K562 (cell line): ENCODE data around the gene LIPT2. TPM values are rescaled to one million over a fixed set of nuclear protein-coding genes. Genes with fewer than 3 reads are reported as not detected.

ENCODE experiments used
- ARHGAP35 ChIP-seq: fragments of 450-650 bp; IDR thresholded peaks from 2 replicates; pipeline ENCODE4 v1.6.1; 2018; ENCODE audit not compliant: partially characterized antibody
- ELF2 ChIP-seq: fragments of 250-450 bp; sonication (Bioruptor Pico); IDR thresholded peaks from 2 replicates; pipeline ENCODE4 v1.5.0; 2021; ENCODE audit warnings: mild to moderate bottlenecking
- ETV5 ChIP-seq: sonication (generic); formaldehyde crosslinking; IDR thresholded peaks from 2 replicates; pipeline ENCODE4 v1.4.0; 2020; ENCODE audit warnings: low read depth, mild to moderate bottlenecking, missing genetic modification reagents
- GATA2 ChIP-seq: sonication (generic); formaldehyde crosslinking; IDR thresholded peaks from 2 replicates; pipeline ENCODE4 v1.4.0; 2020; ENCODE audit warnings: mild to moderate bottlenecking, missing genetic modification reagents
- HBP1 ChIP-seq: fragments of 450-650 bp; formaldehyde crosslinking; IDR thresholded peaks from 2 replicates; pipeline ENCODE4 v1.4.0; 2022; ENCODE audit warnings: missing genetic modification characterization
- HDAC2 ChIP-seq: fragments of 450-650 bp; IDR thresholded peaks from 2 replicates; pipeline ENCODE4 v1.6.1; 2016; ENCODE audit warnings: mild to moderate bottlenecking
- IRF1 ChIP-seq: sonication (generic); formaldehyde crosslinking; IDR thresholded peaks from 2 replicates; pipeline ENCODE4 v1.8.0; 2022; ENCODE audit warnings: missing genetic modification reagents, mild to moderate bottlenecking, borderline replicate concordance
- KLF1 ChIP-seq: fragments of 450-650 bp; IDR thresholded peaks from 2 replicates; pipeline ENCODE4 v1.6.1; 2016; ENCODE audit warnings: missing genetic modification characterization, missing compliant biosample characterization
- KLF10 ChIP-seq: fragments of 250-450 bp; sonication (Bioruptor Pico); IDR thresholded peaks from 2 replicates; pipeline ENCODE4 v1.6.1; 2021; ENCODE audit warnings: matching md5 sums
- KLF13 ChIP-seq: fragments of 450-650 bp; IDR thresholded peaks from 2 replicates; pipeline ENCODE4 v1.6.1; 2016; ENCODE audit warnings: missing genetic modification characterization, low read depth, mild to moderate bottlenecking, missing compliant biosample characterization, moderate library complexity, borderline replicate concordance
- MAFG ChIP-seq: fragments of 450-650 bp; conservative IDR thresholded peaks from 2 replicates; pipeline ENCODE4 v1.6.1; 2016; ENCODE audit warnings: missing genetic modification characterization, missing compliant biosample characterization
- MTF1 ChIP-seq: fragments of 250-450 bp; sonication (Bioruptor Pico); IDR thresholded peaks from 2 replicates; pipeline ENCODE4 v1.9.0; 2021; ENCODE audit warnings: moderate library complexity, mild to moderate bottlenecking, inconsistent platforms, borderline replicate concordance
- NR4A1 ChIP-seq, 2 experiments: fragments of 250-450 bp in 1 of 2; fragments of 450-650 bp in 1 of 2; sonication (Bioruptor Pico) in 1 of 2; IDR thresholded peaks; 2 replicates each; pipeline versions ENCODE4 v1.4.0 to v1.6.1; 2016 to 2020; ENCODE audit warnings: mild to moderate bottlenecking in 2 of 2, missing compliant biosample characterization in 1 of 2, missing genetic modification characterization in 1 of 2, moderate library complexity in 1 of 2
- RAD51 ChIP-seq: fragments of 450-650 bp; IDR thresholded peaks from 2 replicates; pipeline ENCODE4 v1.7.1; 2016; ENCODE audit warnings: low read depth, mild to moderate bottlenecking, borderline replicate concordance
- RCOR1 ChIP-seq, 2 experiments: IDR thresholded peaks; 2 replicates each; pipeline ENCODE4 v1.6.1; 2012; ENCODE audit warnings: low read depth in 2 of 2, low read length in 2 of 2, borderline replicate concordance in 1 of 2, improper control_type of control experiment in 1 of 2
- SNIP1 ChIP-seq: fragments of 450-650 bp; IDR thresholded peaks from 2 replicates; pipeline ENCODE4 v1.7.1; 2017; ENCODE audit warnings: low read depth, mild to moderate bottlenecking
- TAL1 ChIP-seq: fragments of 450-650 bp; IDR thresholded peaks from 2 replicates; pipeline ENCODE4 v1.6.1; 2016; ENCODE audit warnings: mild to moderate bottlenecking
- ZFX ChIP-seq: sonication (generic); formaldehyde crosslinking; IDR thresholded peaks from 2 replicates; pipeline ENCODE4 v1.8.0; 2022; ENCODE audit warnings: mild to moderate bottlenecking, missing genetic modification reagents, moderate library complexity
- ZMIZ1 ChIP-seq, 2 experiments: fragments of 150-350 bp in 1 of 2; IDR thresholded peaks; 2 replicates each; pipeline ENCODE4 v1.6.1; 2012 to 2016; ENCODE audit warnings: low read depth in 2 of 2, low read length in 2 of 2, mild to moderate bottlenecking in 1 of 2, moderate library complexity in 1 of 2
- ZNF263 ChIP-seq: sonication (generic); formaldehyde crosslinking; IDR thresholded peaks from 2 replicates; pipeline ENCODE4 v1.8.0; 2022; ENCODE audit warnings: mild to moderate bottlenecking, missing genetic modification reagents, borderline replicate concordance
- ZNF57 ChIP-seq: fragments of 450-650 bp; formaldehyde crosslinking; IDR thresholded peaks from 2 replicates; pipeline ENCODE4 v1.4.0; 2020; ENCODE audit warnings: mild to moderate bottlenecking, moderate library complexity
- ZNF707 ChIP-seq: fragments of 250-450 bp; sonication (Bioruptor Pico); conservative IDR thresholded peaks from 2 replicates; pipeline ENCODE4 v1.8.0; 2022; ENCODE audit warnings: inconsistent platforms, mild to moderate bottlenecking, moderate library complexity
- polyA plus RNA-seq, 8 experiments: library from polyadenylated mRNA; depleted of rRNA in 4 of 8; stranded (reverse) in 5 of 8; unstranded in 3 of 8; fragments of >200 nt; fragmentation: Nextera tagmentation in 2 of 8; fragmentation: Illumina TruSeq in 1 of 8; extraction: Ambion mirVana in 2 of 8; extraction: Trizol in 1 of 8; gene quantifications; 2 replicates each; pipeline versions ENCODE4 v1.2.1 to v1.2.3, GENCODE V29; 2011 to 2014; ENCODE audit warnings: inconsistent platforms in 1 of 8, missing spikeins in 1 of 8
- total RNA-seq, 7 experiments: library from RNA; depleted of rRNA in 6 of 7; stranded (reverse); fragments of >200 nt in 6 of 7; fragmentation: Illumina TruSeq in 2 of 7; extraction: Trizol in 2 of 7; gene quantifications; 2 replicates each; pipeline versions ENCODE4 v1.2.1 to v1.2.3, GENCODE V29; 2011 to 2021; ENCODE audit warnings: low replicate concordance in 1 of 7

Gene LIPT2
- total and polyA plus RNA-seq, 9 of the 15 experiments (the other 6 are each of a cell fraction or from before 2014, with no cell fraction given): 1.00 to 5.2 (median 3.5) TPM

- TF ChIP-seq HBP1 (CRISPR knock-in tag) (no peak), GATA2 (CRISPR knock-in tag) (peak; percentile 78), ZNF707 (CRISPR knock-in tag) (no peak), MTF1 (CRISPR knock-in tag) (no peak), ZMIZ1 (IDR thresholded peaks at IDR 0.05; ENCODE audit: low read depth in 2 of 2, low read length in 2 of 2) (peak in 1 of 2 experiments; percentile 71; a peak in 3 of 4 replicates), ELF2 (CRISPR knock-in tag) (peak; percentile 73; the same call in 1 of the 2 replicates), KLF10 (CRISPR knock-in tag) (no peak), ZNF263 (CRISPR knock-in tag) (no peak), RCOR1 (IDR thresholded peaks at IDR 0.05; ENCODE audit: borderline replicate concordance in 1 of 2, low read depth in 2 of 2, low read length in 2 of 2) (peak in 1 of 2 experiments; percentile 90; a peak in 3 of 4 replicates), ZFX (CRISPR knock-in tag) (peak; percentile 99), IRF1 (no peak), SNIP1 (no peak), HDAC2 (peak; percentile 98), RAD51 (no peak), NR4A1 (CRISPR knock-in tag; IDR thresholded peaks at IDR 0.05) (no peak; the same call in 1 of the 2 replicates), NR4A1 (tag; IDR thresholded peaks at IDR 0.05) (peak; percentile 57; the same call in 1 of the 2 replicates), KLF13 (0 out of 2 replicates have a peak, but pooled peaks have one; percentile 22), TAL1 (no peak), ARHGAP35 (no peak), KLF1 (peak; percentile 56; the same call in 1 of the 2 replicates), MAFG (tag) (no peak), ETV5 (peak; percentile 52; the same call in 1 of the 2 replicates), ZNF57 (CRISPR knock-in tag) (no peak)
Observed at GRCh38 chr11:74492974-74493790, at the start of gene LIPT2 (continued).
